Measurements from ENCODE around the gene EPS8L2.

Gene EPS8L2

DNA sequence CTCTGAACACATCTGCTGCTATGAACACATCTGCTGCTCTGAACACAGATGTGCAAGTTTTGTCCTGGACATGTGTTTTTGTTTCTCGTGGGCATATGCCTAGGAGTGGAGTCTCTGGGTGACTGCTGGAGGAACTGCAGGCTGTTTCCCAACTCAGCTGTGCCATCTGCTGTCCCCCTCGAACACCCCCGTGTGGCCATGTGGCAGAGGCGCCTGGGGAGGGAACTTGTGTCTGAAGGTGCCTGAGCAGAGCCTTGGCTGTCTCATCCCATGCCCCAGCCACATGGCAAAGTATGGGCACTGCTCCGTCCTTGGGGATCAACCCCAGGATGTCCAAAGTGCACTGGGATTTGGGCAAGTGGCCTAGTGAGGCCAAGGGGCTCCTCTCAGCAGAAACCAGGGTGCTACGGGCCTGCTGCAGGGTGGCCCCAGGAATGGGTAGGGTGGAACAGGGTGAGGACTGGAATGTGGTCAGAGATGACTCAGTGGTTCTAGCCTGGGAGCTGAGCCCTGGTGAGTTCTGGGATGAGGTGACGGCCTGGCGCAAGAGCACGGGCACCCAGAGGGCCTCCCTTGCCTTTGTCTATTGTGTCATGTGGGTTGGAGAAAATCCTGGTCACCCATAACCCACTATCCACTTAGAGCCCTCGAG is 56.5 kb downstream of the EPS8L2 start:
- no peak overlapping the region for H3K27ac ChIP-seq (ENCODE audit: low read length)
- H3K4me3 ChIP-seq (ENCODE audit: low read length), result no peak overlapping the region
- H3K9ac ChIP-seq (ENCODE audit: low read length), result no peak overlapping the region
- H3K4me1 ChIP-seq (ENCODE audit: control insufficient read depth, low read depth, low read length), result peaks cover 7% of the 10 kb centered on the region
- H3K27me3 ChIP-seq (ENCODE audit: control insufficient read depth, insufficient read depth, low read length), result no peaks in the 10 kb centered on the region
- H3K9me3 ChIP-seq (ENCODE audit: control insufficient read depth, low read depth, low read length), result no peaks in the 10 kb centered on the region
- peaks cover 62% of the 10 kb centered on the region for H3K36me3 ChIP-seq (ENCODE audit: control insufficient read depth, low read depth, low read length)

DNA sequence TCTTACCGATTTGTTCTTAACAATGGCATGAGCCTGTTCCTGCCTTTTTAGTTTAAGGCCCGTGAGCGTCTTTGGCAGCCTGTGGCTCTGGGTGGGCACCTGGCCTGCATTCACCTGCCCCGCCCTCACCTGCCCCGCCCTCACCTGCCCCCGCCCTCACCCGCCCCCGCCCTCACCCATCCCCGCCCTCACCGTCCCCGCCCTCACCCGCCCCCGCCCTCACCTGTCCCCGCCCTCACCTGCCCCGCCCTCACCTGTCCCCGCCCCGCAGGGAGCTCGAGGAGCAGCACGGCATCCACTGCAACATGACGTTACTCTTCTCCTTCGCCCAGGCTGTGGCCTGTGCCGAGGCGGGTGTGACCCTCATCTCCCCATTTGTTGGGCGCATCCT is 57.0 kb downstream of the EPS8L2 start:
- H3K9ac ChIP-seq (ENCODE audit: low read length), result no peak overlapping the region
- peaks cover 7% of the 10 kb centered on the region for H3K4me1 ChIP-seq (ENCODE audit: control insufficient read depth, low read depth, low read length)
- no peak overlapping the region for H3K4me3 ChIP-seq (ENCODE audit: low read length)
- H3K27ac ChIP-seq (ENCODE audit: low read length), result no peak overlapping the region
- H3K36me3 ChIP-seq (ENCODE audit: control insufficient read depth, low read depth, low read length), result peaks cover 60% of the 10 kb centered on the region
- no peaks in the 10 kb centered on the region for H3K9me3 ChIP-seq (ENCODE audit: control insufficient read depth, low read depth, low read length)
- no peaks in the 10 kb centered on the region for H3K27me3 ChIP-seq (ENCODE audit: control insufficient read depth, insufficient read depth, low read length)

DNA sequence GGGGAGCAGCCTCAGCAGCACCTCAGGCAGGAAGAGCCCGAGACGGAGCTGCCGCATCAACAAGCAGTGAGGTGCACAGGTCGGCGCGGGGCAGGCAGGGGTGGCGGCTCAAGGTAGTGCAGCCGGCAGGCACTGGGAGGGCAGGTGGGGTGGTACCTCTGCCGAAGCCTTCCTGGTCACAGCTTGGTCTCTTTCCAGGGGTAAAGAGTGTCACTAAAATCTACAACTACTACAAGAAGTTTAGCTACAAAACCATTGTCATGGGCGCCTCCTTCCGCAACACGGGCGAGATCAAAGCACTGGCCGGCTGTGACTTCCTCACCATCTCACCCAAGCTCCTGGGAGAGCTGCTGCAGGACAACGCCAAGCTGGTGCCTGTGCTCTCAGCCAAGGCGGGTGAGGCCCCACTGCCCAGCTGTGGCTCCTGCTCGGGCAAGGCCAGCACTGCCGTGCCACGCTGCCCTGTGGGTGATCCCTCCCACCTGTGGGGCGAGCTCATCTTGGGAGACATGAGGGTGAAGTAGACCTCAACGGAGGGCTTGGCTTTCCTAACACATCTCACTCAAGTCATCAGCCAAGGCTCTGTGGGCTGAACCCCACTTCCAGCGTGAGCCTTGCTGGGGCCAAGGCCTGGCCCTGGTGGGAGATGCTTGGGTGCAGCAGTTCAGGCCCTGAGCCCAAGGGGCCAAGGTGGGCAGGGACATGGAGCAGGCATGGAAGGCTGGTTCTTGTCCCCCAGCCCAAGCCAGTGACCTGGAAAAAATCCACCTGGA is 57.7 kb downstream of the EPS8L2 start:
- Histone ChIP-seq H3K27ac (ENCODE audit: low read length) (no peak overlapping the region), H3K9me3 (ENCODE audit: control insufficient read depth, low read depth, low read length) (no peaks in the 10 kb centered on the region), H3K4me1 (ENCODE audit: control insufficient read depth, low read depth, low read length) (peaks cover 7% of the 10 kb centered on the region), H3K27me3 (ENCODE audit: control insufficient read depth, insufficient read depth, low read length) (no peaks in the 10 kb centered on the region), H3K4me3 (ENCODE audit: low read length) (no peak overlapping the region), H3K9ac (ENCODE audit: low read length) (no peak overlapping the region), H3K36me3 (ENCODE audit: control insufficient read depth, low read depth, low read length) (peaks cover 59% of the 10 kb centered on the region)

DNA sequence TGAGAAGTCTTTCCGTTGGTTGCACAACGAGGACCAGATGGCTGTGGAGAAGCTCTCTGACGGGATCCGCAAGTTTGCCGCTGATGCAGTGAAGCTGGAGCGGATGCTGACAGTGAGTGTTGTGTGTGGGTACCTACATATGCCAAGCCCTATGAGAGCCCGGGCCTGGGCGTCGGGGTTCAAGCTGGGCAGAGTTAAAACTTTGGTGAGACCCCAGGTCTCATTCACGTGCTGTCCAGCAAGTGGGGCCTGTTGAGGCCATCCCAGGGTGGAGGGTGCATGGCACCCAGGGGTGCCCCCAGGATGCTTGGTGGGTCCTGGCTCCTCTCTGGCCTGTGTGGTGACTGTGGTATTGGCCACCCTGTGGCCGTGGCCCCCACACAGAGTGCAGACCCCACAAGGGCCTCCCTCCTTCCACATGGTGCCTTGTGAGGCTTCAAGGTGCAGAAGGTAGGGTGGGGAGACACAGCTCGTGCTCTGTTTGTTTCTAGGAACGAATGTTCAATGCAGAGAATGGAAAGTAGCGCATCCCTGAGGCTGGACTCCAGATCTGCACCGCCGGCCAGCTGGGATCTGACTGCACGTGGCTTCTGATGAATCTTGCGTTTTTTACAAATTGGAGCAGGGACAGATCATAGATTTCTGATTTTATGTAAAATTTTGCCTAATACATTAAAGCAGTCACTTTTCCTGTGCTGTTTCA is 58.4 kb downstream of the EPS8L2 start:
- peaks cover 52% of the 10 kb centered on the region for H3K36me3 ChIP-seq (ENCODE audit: control insufficient read depth, low read depth, low read length)
- H3K4me3 ChIP-seq (ENCODE audit: low read length), result no peak overlapping the region
- H3K9ac ChIP-seq (ENCODE audit: low read length), result no peak overlapping the region
- no peaks in the 10 kb centered on the region for H3K9me3 ChIP-seq (ENCODE audit: control insufficient read depth, low read depth, low read length)
- peaks cover 7% of the 10 kb centered on the region for H3K4me1 ChIP-seq (ENCODE audit: control insufficient read depth, low read depth, low read length)
- H3K27me3 ChIP-seq (ENCODE audit: control insufficient read depth, insufficient read depth, low read length), result no peaks in the 10 kb centered on the region
- no peak overlapping the region for H3K27ac ChIP-seq (ENCODE audit: low read length)

DNA sequence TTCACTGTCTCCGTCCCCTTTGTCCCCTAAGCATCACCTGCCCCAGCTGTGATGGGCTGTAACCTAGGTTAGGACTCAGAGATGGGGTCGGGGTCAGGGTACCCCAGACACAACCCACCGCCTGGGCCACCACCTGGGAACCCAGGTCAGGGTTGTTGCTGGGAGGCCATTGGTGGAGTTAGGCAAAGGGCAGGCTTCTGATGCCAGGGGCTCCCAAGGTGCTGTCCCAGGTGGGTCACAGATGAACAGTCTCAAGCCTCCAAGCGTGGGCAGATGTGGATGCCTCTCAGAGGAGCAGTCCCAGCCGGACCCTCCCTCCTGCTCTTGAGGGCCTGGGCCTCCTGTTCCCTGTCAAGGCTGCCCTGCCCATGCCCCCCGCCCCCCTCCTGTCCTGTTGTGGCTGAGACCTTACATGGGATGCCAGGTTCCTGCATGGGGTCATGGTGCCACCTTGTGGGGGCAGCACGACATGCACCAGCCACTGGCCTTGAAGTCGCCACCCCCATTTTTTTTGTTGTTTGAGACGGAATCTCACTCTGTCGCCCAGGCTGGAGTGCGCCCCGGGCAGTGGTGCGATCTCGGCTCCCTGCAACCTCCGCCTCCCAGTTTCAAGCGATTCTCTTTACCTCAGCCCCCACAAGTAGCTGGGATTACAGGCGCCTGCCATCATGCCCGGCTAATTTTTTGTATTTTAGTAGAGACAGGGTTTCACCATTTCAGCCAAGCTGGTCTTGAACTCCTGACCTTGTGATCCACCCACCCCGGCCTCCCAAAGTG is 59.2 kb downstream of the EPS8L2 start:
- Histone ChIP-seq H3K27me3 (ENCODE audit: control insufficient read depth, insufficient read depth, low read length) (no peaks in the 10 kb centered on the region), H3K9ac (ENCODE audit: low read length) (no peak overlapping the region), H3K9me3 (ENCODE audit: control insufficient read depth, low read depth, low read length) (no peaks in the 10 kb centered on the region), H3K4me3 (ENCODE audit: low read length) (no peak overlapping the region), H3K27ac (ENCODE audit: low read length) (no peak overlapping the region), H3K4me1 (ENCODE audit: control insufficient read depth, low read depth, low read length) (peaks cover 7% of the 10 kb centered on the region), H3K36me3 (ENCODE audit: control insufficient read depth, low read depth, low read length) (peaks cover 51% of the 10 kb centered on the region)

DNA sequence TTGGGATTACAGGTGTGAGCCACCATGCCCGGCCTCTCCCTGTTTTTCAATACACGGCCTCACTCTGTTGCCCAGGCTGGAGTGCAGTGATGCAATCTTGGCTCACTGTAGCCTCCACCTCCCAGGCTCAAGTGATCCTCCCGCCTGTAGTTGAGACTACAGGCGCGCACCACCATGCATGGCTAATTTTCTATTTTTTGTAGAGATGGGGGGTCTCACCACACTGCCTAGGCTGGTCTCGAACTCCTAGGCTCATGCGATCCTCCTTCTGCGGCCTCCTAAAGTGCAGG is 59.7 kb downstream of the EPS8L2 start:
- H3K9ac ChIP-seq (ENCODE audit: low read length), result no peak overlapping the region

DNA sequence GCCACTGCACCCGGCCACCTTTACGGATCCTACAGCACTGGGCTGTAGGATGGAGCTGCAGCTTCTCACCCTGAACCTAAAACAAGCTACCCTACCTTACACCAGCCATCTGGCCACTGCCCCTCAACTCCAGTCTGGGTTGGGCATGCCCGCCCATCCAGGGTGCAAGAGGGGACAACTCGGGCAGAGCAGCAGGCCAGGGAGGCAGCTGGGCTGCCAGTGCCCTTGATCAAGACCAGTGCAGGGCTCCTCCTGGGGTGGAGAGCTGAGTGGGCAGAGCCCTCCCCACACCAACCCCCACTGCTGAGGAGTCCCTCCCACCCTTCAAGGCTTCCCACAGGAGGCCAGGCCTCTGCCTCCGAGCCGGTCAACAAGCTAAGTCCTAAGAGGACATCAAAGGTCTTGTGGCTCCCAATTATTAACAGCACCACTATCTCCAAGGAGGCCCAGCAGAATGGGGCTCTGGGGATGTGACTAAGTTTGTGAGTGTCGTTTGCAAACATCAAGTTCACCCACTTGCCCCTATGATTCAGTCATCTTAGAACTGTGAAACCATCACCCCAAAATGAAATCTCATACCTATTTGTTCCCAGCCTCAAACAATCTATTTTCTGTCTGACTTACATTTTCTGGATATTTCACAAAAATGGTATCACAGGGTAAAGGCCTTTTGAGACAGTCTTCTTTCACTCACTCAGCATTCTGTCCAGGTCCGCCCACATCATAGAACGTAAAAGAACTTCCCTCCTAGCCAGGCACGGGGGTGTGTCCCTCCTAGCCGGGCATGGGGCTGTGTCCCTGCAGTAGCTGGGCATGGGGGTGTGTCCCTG is 60.3 kb downstream of the EPS8L2 start:
- Histone ChIP-seq H3K9ac (ENCODE audit: low read length) (no peak overlapping the region), H3K4me3 (ENCODE audit: low read length) (no peak overlapping the region), H3K36me3 (ENCODE audit: control insufficient read depth, low read depth, low read length) (peaks cover 48% of the 10 kb centered on the region), H3K27ac (ENCODE audit: low read length) (no peak overlapping the region), H3K27me3 (ENCODE audit: control insufficient read depth, insufficient read depth, low read length) (no peaks in the 10 kb centered on the region), H3K4me1 (ENCODE audit: control insufficient read depth, low read depth, low read length) (peaks cover 7% of the 10 kb centered on the region), H3K9me3 (ENCODE audit: control insufficient read depth, low read depth, low read length) (no peaks in the 10 kb centered on the region)

More for the DNA sequence above, 59.7 kb downstream of the EPS8L2 start:
- Histone ChIP-seq H3K27ac (ENCODE audit: low read length) (no peak overlapping the region), H3K4me1 (ENCODE audit: control insufficient read depth, low read depth, low read length) (peaks cover 7% of the 10 kb centered on the region), H3K36me3 (ENCODE audit: control insufficient read depth, low read depth, low read length) (peaks cover 50% of the 10 kb centered on the region), H3K9me3 (ENCODE audit: control insufficient read depth, low read depth, low read length) (no peaks in the 10 kb centered on the region), H3K4me3 (ENCODE audit: low read length) (no peak overlapping the region), H3K27me3 (ENCODE audit: control insufficient read depth, insufficient read depth, low read length) (no peaks in the 10 kb centered on the region)

DNA sequence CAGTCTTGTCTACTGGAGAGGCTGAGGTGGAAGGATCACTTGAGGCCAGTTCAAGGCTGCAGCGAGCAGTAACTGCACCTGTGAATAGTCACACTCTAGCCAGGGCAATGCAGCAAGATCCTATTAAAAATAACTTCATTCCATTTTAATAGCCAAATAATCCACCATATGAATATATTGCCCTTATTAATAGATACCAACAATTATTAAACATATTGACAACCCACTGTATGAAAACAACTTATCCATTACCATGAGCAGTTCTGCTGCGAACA is 60.8 kb downstream of the EPS8L2 start:
- H3K27me3 ChIP-seq (ENCODE audit: control insufficient read depth, insufficient read depth, low read length), result no peaks in the 10 kb centered on the region
- H3K27ac ChIP-seq (ENCODE audit: low read length), result no peak overlapping the region
- H3K4me3 ChIP-seq (ENCODE audit: low read length), result no peak overlapping the region
- peaks cover 43% of the 10 kb centered on the region for H3K36me3 ChIP-seq (ENCODE audit: control insufficient read depth, low read depth, low read length)
- no peak overlapping the region for H3K9ac ChIP-seq (ENCODE audit: low read length)
- peaks cover 7% of the 10 kb centered on the region for H3K4me1 ChIP-seq (ENCODE audit: control insufficient read depth, low read depth, low read length)
- no peaks in the 10 kb centered on the region for H3K9me3 ChIP-seq (ENCODE audit: control insufficient read depth, low read depth, low read length)

DNA sequence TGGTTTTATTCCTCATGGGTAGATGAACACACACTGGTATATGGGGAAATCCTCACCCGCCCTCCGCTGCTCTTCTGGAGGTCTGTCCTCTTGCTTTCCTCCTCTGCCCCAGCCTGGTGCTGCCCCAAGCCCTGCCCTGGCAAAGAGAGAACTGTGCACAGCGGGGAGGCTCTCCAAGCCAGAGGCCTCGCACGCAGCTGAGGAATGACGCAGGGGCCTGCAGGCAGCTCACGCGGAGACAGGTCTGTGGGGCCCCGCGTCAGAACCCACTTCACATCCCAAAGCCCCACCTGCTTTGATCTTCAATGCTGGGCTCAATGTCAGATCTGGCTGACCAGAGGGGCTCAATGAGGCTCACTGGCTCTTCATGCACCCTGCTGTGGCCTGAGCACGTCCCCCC is 61.2 kb downstream of the EPS8L2 start:
- H3K36me3 ChIP-seq (ENCODE audit: control insufficient read depth, low read depth, low read length), result peaks cover 41% of the 10 kb centered on the region
- H3K27ac ChIP-seq (ENCODE audit: low read length), result no peak overlapping the region
- no peak overlapping the region for H3K9ac ChIP-seq (ENCODE audit: low read length)
- H3K4me3 ChIP-seq (ENCODE audit: low read length), result no peak overlapping the region
- H3K27me3 ChIP-seq (ENCODE audit: control insufficient read depth, insufficient read depth, low read length), result no peaks in the 10 kb centered on the region
- H3K4me1 ChIP-seq (ENCODE audit: control insufficient read depth, low read depth, low read length), result peaks cover 6% of the 10 kb centered on the region
- H3K9me3 ChIP-seq (ENCODE audit: control insufficient read depth, low read depth, low read length), result no peaks in the 10 kb centered on the region

DNA sequence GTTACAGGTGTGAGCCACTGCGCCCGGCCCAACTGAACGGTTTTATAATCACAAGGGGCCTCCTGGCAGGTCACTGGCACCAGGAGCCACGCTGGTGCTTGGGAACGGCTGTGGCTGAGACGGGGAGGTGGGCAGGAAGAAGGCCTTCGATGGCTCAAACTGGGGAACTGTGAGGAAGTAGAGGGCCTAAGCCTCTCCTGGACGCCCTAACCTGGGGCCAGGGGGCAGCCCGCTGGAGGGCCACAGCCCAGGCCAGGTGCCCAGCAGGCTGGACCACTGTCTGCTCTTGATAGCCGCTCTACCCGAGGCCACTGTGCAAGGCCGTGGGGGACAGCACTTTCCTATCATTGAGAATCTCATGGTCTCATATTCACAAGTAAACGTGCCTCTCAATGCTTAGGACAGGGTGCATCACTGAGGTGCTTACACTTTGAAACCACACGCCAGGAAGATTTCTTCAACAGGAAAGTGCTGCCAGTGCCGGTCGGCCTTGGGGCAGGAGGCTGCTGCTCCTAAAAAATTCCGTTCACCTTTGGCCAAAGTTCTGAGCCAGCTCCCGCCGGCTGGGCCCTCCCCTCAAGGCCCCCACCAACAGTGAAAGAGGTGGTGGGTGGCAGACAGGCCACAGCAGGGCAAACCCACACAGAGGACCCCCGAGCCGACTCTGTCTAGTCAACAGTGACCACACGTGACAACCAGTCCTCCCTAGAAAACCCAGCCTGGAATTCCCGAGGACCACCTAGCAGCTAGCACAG is 64.0 kb downstream of the EPS8L2 start:
- no peak overlapping the region for H3K4me3 ChIP-seq (ENCODE audit: low read length)
- peaks cover 28% of the 10 kb centered on the region for H3K36me3 ChIP-seq (ENCODE audit: control insufficient read depth, low read depth, low read length)
- H3K27me3 ChIP-seq (ENCODE audit: control insufficient read depth, insufficient read depth, low read length), result no peaks in the 10 kb centered on the region
- H3K9me3 ChIP-seq (ENCODE audit: control insufficient read depth, low read depth, low read length), result no peaks in the 10 kb centered on the region
- H3K9ac ChIP-seq (ENCODE audit: low read length), result no peak overlapping the region
- no peak overlapping the region for H3K27ac ChIP-seq (ENCODE audit: low read length)
- no peaks in the 10 kb centered on the region for H3K4me1 ChIP-seq (ENCODE audit: control insufficient read depth, low read depth, low read length)
